ENCODE measurements around the gene RGL4.
A peak's percentile ranks its signal among the peaks of the same experiment; 100 is the strongest.

RGL4 gene

DNA sequence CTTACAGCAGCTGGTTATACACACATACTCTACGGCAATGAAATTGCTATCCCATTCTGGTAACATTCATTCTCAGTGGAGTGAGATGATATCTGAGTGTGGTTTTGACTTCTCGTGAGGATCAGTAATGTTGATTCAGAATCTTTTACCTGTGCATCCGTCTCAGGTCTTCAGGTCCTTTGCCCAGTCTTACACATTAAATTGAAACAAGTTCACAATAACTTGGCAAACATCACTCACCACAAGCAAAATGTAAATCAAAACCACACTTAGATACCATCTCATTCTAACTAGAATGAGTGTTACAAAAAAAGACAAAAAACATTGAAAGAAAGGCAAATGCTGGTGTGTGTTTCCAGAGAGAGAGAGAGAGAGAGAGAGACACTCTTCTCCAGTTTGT is 14.0 kb downstream of the RGL4 start:
- H3K4me3 ChIP-seq (ENCODE audit: low read depth, low read length): no peak overlapping the region
- TF ChIP-seq, protein P1, sequence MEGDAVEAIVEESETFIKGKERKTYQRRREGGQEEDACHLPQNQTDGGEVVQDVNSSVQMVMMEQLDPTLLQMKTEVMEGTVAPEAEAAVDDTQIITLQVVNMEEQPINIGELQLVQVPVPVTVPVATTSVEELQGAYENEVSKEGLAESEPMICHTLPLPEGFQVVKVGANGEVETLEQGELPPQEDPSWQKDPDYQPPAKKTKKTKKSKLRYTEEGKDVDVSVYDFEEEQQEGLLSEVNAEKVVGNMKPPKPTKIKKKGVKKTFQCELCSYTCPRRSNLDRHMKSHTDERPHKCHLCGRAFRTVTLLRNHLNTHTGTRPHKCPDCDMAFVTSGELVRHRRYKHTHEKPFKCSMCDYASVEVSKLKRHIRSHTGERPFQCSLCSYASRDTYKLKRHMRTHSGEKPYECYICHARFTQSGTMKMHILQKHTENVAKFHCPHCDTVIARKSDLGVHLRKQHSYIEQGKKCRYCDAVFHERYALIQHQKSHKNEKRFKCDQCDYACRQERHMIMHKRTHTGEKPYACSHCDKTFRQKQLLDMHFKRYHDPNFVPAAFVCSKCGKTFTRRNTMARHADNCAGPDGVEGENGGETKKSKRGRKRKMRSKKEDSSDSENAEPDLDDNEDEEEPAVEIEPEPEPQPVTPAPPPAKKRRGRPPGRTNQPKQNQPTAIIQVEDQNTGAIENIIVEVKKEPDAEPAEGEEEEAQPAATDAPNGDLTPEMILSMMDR (conservative IDR thresholded peaks at IDR 0.05; ENCODE audit: low read depth, low read length): no peak
- DNase-seq (ENCODE audit: low read depth): no peak

DNA sequence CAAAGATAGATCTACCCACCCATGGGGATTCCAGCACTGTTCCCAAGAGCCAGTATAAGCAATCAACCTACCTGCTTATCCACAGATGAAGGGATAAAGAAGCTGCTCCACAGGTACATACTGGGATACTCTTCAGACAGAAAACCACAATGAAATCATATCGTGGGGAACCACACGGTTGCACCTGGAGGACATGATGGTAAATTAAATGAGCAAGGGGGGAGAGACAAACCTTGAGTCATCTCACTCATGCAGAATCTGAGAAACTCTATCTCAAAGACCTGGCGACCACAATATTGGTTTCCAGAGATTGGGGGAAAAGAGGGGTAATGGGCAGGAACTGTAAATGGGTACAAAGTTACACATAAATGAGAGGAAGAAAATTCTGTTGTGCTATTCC is 14.5 kb downstream of the RGL4 start:
- no peak overlapping the region for H3K4me3 ChIP-seq (ENCODE audit: low read depth, low read length)
- TF ChIP-seq, protein P1 (conservative IDR thresholded peaks at IDR 0.05; ENCODE audit: low read depth, low read length): no peak
- DNase-seq (ENCODE audit: low read depth): no peak

DNA sequence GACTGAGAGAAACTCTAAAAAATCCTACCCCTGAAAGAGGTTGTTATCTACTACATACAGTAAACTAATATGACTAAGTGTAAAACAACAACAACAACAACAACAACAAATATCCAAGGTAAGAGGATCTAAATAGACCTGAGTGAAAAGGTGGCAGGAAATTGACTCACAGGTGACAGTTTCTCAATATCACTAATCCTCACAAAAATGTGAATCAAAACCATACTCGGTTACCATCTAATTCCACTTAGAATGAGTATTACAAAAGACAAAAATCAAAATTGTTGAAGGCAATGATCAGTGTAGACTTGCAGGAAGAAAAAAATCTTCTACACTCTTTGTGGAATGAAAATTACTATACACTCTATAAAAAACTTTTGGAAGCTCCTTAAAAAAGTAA is 17.5 kb downstream of the RGL4 start:
- TF ChIP-seq, protein P1 (conservative IDR thresholded peaks at IDR 0.05; ENCODE audit: low read depth, low read length): no peak
- no peak for DNase-seq (ENCODE audit: low read depth)
- no peak overlapping the region for H3K4me3 ChIP-seq (ENCODE audit: low read depth, low read length)

DNA sequence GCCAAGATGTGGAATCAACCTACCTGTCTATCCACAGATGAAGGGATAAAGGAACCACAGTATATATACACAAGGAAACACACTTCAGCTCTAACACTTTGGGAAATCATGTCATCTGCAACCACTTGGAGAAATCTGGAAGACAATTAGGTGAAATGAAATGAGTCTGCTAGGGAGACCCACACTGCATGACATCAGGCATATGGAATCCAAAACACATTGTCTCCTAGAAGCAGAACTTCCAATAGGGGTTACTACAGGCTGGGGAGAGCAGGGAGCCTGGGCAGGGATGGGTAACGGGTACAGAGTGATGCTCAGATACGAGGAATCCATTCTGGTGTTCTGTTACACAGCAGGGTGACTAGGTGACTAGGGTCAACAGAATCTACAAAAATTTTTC is 18.3 kb downstream of the RGL4 start:
- TF ChIP-seq, protein P1 (conservative IDR thresholded peaks at IDR 0.05; ENCODE audit: low read depth, low read length): no peak
- no peak overlapping the region for H3K4me3 ChIP-seq (ENCODE audit: low read depth, low read length)
- peak; percentile 39 for DNase-seq (ENCODE audit: low read depth)

DNA sequence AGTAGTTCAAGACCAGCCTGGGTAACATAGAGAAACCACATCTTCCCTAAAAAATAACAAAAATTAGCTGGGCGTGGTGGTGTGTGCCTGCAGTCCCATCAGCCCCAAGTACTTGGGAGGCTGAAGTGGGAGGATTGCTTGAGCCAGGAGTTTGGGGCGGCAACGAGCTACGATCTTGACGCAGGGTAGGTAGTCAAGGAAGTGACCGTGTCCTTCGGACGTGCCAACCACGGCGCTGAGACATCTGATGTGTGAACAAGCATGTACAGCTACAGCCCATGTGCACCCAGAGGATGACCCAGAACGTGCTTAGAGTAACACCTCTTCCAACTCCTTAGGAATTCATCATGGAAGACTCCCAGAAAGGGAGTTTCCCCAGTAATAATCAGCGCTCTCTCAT is 21.4 kb downstream of the RGL4 start:
- TF ChIP-seq, protein P1 (conservative IDR thresholded peaks at IDR 0.05; ENCODE audit: low read depth, low read length): no peak
- no peak overlapping the region for H3K4me3 ChIP-seq (ENCODE audit: low read depth, low read length)
- DNase-seq (ENCODE audit: low read depth): no peak

DNA sequence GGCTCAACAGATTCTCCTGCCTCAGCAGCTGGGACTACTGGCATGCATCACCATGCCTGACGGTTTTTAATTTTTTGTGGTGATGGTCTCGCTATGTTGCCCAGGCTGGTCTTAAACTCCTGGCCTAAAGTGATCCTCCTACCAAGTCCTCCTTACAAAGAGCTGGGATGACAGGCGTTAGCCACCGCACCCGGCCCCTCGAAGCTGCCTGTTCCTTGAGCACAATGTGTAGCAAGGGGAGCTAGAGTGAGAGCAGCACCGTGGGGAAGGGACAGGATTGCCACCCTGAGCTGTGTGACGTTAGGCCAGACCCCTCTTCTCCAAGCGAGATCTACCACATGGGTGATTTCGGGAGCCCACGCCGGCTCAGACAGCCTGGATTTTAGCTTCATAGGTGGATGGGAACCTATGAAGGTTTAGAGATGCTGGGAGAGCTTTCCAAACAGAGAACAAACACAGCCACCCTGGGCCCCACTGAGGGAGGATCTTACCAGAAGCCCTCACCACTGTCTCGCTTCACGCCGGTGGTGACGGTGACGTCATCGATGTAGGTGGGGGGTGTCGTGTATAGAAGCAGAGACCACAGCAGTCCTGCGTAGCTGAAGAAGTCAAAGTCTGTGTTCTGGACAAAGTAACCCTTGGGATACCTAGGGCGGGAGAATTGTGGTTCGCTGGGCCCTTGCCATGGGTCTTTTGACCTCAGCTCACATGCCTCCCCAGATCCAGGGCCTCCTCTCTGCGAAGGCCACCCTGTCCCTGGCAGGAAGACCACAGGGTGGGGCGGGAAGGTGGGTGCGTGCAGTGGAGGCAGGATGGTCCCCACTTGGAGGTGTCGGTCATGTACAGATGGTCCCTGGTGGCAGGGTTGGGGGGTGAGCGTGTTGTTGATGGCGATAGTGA is 23.1 kb downstream of the RGL4 start:
- no peak overlapping the region for H3K4me3 ChIP-seq (ENCODE audit: low read depth, low read length)
- TF ChIP-seq, protein P1 (conservative IDR thresholded peaks at IDR 0.05; ENCODE audit: low read depth, low read length): no peak
- no peak for DNase-seq (ENCODE audit: low read depth)
